ENCODE data around the gene GBE1.
A peak's percentile ranks its signal among the peaks of the same experiment; 100 is the strongest.

The GBE1 gene

DNA sequence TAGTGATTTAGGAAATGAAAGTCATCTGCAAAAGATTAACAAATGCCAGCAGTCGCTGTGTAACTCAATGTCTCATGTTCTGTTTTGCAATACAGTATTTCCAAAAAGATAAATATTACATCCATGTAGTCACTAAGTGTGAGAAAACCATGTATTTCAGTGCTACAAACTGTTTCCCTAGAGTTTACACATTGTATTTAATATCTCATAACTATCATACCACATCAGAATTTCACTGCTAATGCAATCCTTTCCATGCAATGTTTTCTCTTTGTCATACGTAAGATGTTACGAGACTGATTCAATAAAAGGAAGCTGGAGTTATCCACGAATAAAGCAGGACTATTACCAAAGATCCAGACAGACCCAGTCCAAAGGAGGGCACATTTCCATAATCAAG, 269.4 kb downstream of the GBE1 start:
- TF ChIP-seq TEAD4 (IDR thresholded peaks at IDR 0.05) = no peak
- TF ChIP-seq NFIC (IDR thresholded peaks at IDR 0.05) = no peak
- no peak for TF ChIP-seq RAD21 (IDR thresholded peaks at IDR 0.05; ENCODE audit: low read depth)
- TF ChIP-seq CREB1 (IDR thresholded peaks at IDR 0.05; ENCODE audit: low read depth) = no peak
- TF ChIP-seq, protein P1, sequence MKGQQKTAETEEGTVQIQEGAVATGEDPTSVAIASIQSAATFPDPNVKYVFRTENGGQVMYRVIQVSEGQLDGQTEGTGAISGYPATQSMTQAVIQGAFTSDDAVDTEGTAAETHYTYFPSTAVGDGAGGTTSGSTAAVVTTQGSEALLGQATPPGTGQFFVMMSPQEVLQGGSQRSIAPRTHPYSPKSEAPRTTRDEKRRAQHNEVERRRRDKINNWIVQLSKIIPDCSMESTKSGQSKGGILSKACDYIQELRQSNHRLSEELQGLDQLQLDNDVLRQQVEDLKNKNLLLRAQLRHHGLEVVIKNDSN (IDR thresholded peaks at IDR 0.05) = no peak
- no peak for TF ChIP-seq ZBTB7A (IDR thresholded peaks at IDR 0.05; ENCODE audit: low read depth)
- TF ChIP-seq, protein P2, sequence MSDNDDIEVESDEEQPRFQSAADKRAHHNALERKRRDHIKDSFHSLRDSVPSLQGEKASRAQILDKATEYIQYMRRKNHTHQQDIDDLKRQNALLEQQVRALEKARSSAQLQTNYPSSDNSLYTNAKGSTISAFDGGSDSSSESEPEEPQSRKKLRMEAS (IDR thresholded peaks at IDR 0.05) = no peak

DNA sequence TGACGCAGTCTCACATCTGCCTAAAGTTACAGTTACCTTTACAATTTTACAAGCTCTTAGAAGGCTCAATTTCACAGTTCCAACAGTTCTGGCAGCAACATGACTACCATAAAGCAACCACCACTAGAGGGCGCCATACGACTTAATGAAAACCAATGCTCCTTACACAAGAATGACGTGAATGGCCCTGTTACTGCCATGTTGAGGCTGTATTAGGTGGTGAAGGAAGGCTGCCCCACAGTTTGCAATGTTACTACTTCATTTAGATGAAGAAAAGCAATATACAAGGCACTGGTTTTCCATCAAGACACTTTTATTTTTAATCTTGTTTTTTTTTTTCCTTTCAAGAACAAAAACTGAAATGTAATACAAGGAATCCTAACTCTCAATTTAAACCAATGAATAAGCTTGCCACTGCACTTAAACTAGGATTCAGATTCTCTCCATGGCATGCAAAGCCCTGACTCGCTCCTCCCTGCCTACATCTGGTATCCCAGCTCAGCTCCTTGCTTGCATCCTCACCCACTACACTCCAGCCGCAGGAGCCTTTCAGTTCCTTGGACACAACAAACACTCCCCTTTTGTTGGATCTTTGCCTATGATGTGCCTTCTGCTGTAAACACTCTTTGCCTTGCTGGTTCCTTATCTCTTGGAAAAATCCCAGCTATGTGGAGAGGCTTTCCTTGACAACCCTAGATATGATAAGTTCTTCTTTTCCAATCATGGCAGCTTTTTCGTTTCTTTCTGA, 270.7 kb downstream of the GBE1 start:
- peak; percentile 62; the same call in 1 of the 2 replicates for TF ChIP-seq YY1 (IDR thresholded peaks at IDR 0.05; ENCODE audit: low read depth)
- TF ChIP-seq RAD21 (IDR thresholded peaks at IDR 0.05; ENCODE audit: low read depth) = peak; percentile 72
- no peak for TF ChIP-seq EP300 (IDR thresholded peaks at IDR 0.05; ENCODE audit: borderline replicate concordance)

DNA sequence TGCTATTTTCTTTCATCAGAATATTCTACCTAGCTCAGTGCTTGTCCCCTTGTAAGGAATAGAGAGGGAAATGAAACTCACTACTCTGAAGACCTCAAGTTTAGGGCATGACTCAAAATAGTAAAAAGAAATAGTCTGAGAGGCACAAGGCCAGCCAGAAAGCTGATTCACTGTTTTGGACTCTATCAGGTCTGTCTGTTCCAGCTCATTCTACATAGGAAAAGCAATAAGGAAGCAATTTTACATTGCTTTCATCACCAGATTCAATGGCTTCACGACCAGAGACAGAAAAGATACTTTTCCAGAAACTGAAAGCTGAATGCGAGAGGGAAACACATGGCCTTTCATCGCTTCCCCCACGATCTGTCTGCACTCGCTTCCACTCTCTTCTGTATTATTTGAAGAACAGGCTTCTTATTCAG, 276.0 kb downstream of the GBE1 start:
- no peak for TF ChIP-seq TEAD4 (IDR thresholded peaks at IDR 0.05)

DNA sequence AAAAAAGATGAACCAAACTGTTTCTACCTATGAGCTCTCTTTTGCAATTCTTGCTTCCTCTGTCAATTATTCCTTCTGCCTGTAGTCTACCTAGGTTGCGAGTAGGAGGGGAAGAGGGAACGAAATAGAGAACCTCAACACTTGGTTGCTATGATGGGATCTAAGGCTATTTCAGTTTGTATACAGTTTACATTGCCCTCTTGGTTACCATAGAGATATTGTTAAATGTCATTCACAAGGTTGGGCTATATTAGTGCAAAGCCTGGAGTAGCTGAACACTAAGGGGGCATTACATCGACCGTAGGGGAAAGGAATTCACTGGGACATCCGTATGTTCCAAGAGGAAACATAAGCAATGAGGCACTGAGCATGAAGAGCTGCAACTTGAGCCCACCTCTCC, 276.9 kb downstream of the GBE1 start:
- TF ChIP-seq NFIC (IDR thresholded peaks at IDR 0.05) (no peak), ZBTB7A (IDR thresholded peaks at IDR 0.05; ENCODE audit: low read depth) (no peak), CREB1 (IDR thresholded peaks at IDR 0.05; ENCODE audit: low read depth) (no peak), TEAD4 (IDR thresholded peaks at IDR 0.05) (no peak), RAD21 (IDR thresholded peaks at IDR 0.05; ENCODE audit: low read depth) (no peak), EGR1 (IDR thresholded peaks at IDR 0.05) (no peak), EP300 (IDR thresholded peaks at IDR 0.05; ENCODE audit: borderline replicate concordance) (no peak), TAF1 (IDR thresholded peaks at IDR 0.05; ENCODE audit: low read depth) (no peak)
- TF ChIP-seq, protein P1 (IDR thresholded peaks at IDR 0.05) = no peak
- TF ChIP-seq, protein P3, sequence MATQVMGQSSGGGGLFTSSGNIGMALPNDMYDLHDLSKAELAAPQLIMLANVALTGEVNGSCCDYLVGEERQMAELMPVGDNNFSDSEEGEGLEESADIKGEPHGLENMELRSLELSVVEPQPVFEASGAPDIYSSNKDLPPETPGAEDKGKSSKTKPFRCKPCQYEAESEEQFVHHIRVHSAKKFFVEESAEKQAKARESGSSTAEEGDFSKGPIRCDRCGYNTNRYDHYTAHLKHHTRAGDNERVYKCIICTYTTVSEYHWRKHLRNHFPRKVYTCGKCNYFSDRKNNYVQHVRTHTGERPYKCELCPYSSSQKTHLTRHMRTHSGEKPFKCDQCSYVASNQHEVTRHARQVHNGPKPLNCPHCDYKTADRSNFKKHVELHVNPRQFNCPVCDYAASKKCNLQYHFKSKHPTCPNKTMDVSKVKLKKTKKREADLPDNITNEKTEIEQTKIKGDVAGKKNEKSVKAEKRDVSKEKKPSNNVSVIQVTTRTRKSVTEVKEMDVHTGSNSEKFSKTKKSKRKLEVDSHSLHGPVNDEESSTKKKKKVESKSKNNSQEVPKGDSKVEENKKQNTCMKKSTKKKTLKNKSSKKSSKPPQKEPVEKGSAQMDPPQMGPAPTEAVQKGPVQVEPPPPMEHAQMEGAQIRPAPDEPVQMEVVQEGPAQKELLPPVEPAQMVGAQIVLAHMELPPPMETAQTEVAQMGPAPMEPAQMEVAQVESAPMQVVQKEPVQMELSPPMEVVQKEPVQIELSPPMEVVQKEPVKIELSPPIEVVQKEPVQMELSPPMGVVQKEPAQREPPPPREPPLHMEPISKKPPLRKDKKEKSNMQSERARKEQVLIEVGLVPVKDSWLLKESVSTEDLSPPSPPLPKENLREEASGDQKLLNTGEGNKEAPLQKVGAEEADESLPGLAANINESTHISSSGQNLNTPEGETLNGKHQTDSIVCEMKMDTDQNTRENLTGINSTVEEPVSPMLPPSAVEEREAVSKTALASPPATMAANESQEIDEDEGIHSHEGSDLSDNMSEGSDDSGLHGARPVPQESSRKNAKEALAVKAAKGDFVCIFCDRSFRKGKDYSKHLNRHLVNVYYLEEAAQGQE (IDR thresholded peaks at IDR 0.05; ENCODE audit: low read depth) = no peak
- TF ChIP-seq, protein P2 (IDR thresholded peaks at IDR 0.05) = no peak

DNA sequence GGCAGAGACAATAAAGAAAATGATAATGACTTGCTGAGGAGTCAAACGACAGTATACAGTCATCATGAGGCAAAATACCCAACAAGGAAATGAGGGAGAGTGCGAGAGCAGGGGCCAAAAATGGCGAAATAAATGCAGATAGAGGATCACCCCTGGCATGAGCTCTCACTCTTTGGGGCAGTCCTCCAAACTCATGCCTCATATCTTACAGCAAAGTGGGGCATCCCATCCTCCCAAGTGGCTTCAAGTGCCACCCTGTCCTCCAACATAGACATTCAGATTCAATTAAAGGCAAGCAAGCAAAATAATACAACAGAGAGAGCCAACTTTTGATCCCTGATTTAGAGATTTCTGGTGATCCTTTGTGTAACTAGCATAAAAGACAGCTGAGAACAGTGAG, 278.4 kb downstream of the GBE1 start:
- TF ChIP-seq, protein P1 (IDR thresholded peaks at IDR 0.05) = no peak
- TF ChIP-seq, protein P2 (IDR thresholded peaks at IDR 0.05) = no peak
- TF ChIP-seq CREB1 (IDR thresholded peaks at IDR 0.05; ENCODE audit: low read depth) (no peak), TCF12 (IDR thresholded peaks at IDR 0.05; ENCODE audit: low read depth) (no peak), FOXM1 (IDR thresholded peaks at IDR 0.05; ENCODE audit: borderline replicate concordance, low read depth) (no peak), EGR1 (IDR thresholded peaks at IDR 0.05) (no peak), RAD21 (IDR thresholded peaks at IDR 0.05; ENCODE audit: low read depth) (no peak), YY1 (IDR thresholded peaks at IDR 0.05; ENCODE audit: low read depth) (no peak), CEBPB (IDR thresholded peaks at IDR 0.05) (no peak), NFIC (IDR thresholded peaks at IDR 0.05) (no peak), ZBTB7A (IDR thresholded peaks at IDR 0.05; ENCODE audit: low read depth) (no peak), EP300 (IDR thresholded peaks at IDR 0.05; ENCODE audit: borderline replicate concordance) (no peak), TAF1 (IDR thresholded peaks at IDR 0.05; ENCODE audit: low read depth) (no peak), TEAD4 (IDR thresholded peaks at IDR 0.05) (no peak)
- TF ChIP-seq, protein P3 (IDR thresholded peaks at IDR 0.05; ENCODE audit: low read depth) = no peak

DNA sequence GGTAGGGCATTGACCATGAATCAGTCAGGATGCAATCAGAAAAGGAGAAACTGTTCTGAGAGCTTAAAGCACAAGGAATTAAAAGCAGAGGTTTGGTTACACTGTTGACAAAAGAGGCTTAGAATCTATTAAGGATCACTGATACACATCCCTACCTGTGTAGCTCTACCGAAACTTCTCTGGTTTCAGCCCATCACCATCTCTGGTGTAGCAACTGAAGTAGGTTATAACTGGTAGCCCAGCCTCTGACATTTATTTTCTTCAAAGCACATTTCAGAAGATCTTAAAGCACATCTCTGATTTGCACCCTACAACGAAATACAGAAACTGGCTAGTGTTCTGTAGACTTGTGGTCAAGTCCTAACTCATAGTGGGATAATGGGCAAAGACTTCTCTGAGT, 283.7 kb downstream of the GBE1 start:
- TF ChIP-seq FOXM1 (IDR thresholded peaks at IDR 0.05; ENCODE audit: borderline replicate concordance, low read depth) (no peak), TAF1 (IDR thresholded peaks at IDR 0.05; ENCODE audit: low read depth) (no peak), NFIC (IDR thresholded peaks at IDR 0.05) (no peak), TEAD4 (IDR thresholded peaks at IDR 0.05) (no peak), EGR1 (IDR thresholded peaks at IDR 0.05) (no peak), CEBPB (IDR thresholded peaks at IDR 0.05) (no peak), YY1 (IDR thresholded peaks at IDR 0.05; ENCODE audit: low read depth) (no peak), EP300 (IDR thresholded peaks at IDR 0.05; ENCODE audit: borderline replicate concordance) (no peak)
- TF ChIP-seq, protein P1 (IDR thresholded peaks at IDR 0.05) = no peak

Measured in Ishikawa (cell line).